Measurements from ENCODE around the gene ART5.
"Not testable (repeated sequence)": the region's sequence is repeated elsewhere in the genome, so short reads cannot be mapped to it uniquely, and the experiment has no call there.

ART5 gene

GRCh38 chr11:3616721-3617460, 24.9 kb downstream of the ART5 start:
- no peak for DNase-seq

GRCh38 chr11:3615998-3616397, 25.8 kb downstream of the ART5 start:
- DNase-seq = no peak

DNA sequence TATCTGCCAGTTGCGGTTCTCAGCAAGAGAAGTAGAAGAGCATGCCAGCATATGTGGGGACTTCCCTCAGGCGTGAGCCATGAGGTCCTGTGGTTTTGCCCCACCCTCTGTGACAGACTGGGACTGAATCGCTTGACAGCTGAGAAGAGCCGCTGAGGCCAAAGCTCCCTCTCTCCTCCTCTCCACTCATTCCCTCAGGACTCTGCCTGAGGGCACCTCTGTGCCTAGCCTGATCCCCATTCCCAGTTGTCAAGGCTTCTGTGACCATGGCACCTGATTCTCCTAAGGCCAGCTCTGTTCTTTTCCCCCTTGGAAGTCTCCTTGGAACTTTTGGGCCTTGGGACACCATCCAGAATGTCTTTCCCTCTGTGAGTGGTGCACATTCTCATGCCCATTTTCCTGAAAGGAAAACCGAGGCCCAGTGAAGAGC, 27.0 kb downstream of the ART5 start:
- DNase-seq = no peak

GRCh38 chr11:3613998-3614741, 27.6 kb downstream of the ART5 start:
- no peak for DNase-seq

- DNase-seq = no peak
Observed at GRCh38 chr11:3611976-3612678, 29.7 kb downstream of the ART5 start.

DNA sequence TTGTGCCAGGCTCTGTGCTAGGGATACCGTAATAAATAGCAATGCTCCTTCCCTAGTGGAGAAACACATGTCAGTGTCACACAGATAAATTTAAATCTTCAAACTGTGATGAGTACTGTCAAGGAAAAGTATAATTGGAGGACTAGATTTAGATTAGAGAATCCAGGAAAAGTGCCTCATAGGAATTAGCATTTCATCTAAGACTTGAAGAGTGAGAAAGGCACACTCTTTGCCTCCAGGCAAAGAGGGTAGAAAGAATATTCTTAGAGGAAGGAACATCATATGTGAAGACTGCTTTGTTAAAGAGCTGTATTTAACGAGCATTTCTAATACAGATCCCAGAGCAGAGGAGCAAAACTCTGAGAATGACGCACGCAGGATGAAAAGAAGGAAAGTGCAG, 30.9 kb downstream of the ART5 start:
- DNase-seq = no peak

- peak; percentile 23 for DNase-seq
Observed at GRCh38 chr11:3609416-3610265, 32.2 kb downstream of the ART5 start.

- no peak for DNase-seq
Observed at GRCh38 chr11:3605771-3606203, 36.0 kb downstream of the ART5 start.

DNA sequence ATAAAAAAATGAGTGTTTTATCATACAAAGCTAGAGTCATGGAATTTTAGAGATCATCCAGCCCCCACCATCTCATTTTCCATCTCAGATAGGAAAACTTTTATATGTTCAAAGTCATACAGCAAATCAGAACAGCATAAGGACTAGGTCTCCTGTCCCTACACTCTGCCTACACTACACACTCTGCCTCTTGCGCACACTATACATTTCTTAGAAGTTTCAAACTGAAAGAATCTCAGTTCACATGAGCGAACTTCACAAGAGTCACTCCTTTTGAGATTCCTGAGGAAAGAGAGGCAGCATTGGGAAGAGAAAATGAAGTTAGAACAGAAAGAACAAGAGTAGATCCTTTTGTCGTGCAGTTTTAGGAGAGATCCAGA, 36.5 kb downstream of the ART5 start:
- no peak for DNase-seq

GRCh38 chr11:3604167-3604566, 37.6 kb downstream of the ART5 start:
- no peak for DNase-seq

- DNase-seq = not testable (repeated sequence)
Observed at GRCh38 chr11:3600201-3600600, 41.6 kb downstream of the ART5 start.

DNA sequence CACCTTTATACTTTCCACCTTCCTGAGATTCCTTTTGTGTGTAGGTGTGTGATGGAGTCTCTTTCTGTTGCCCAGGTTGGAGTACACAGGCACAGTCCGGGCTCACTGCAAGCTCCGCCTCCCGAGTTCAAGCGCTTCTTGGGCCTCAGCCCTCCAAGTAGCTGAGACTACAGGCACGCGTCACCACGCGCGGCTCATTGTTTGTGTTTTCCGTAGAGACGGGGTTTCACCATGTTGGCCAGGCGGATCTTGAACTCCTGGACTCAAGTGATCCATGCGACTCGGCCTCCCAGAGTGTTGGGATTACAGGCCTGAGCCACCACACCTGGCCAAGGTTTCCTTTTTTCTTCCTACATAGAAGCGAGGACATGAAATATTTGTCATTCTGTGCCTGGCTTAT, 44.0 kb downstream of the ART5 start:
- not testable (repeated sequence) for DNase-seq

- not testable (repeated sequence) for DNase-seq
Observed at GRCh38 chr11:3591326-3591725, 50.5 kb downstream of the ART5 start.

DNA sequence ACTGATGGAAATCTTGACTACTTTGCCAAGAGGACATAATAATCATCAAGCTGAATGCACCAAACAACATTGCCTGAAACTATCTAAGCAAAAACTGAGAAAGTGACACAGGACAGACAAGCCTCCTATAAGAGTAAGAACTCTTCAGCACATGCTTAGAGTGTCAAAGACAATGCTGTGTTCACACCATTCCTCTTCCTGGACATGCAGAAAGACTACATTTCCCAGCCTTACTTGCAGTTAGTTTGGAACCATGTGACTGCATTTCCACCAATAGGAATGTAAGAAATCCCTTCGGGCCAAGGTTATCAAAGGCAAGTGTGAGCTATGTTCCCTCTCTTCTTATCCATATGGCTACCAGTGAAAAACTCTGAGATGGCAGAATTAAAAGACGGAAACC, 51.6 kb downstream of the ART5 start:
- DNase-seq = not testable (repeated sequence)

- not testable (repeated sequence) for DNase-seq
Observed at GRCh38 chr11:3588776-3589175, 53.0 kb downstream of the ART5 start.
